Measurements from ENCODE around the gene PGA5.
"Not testable (repeated sequence)": the region's sequence is repeated elsewhere in the genome, so short reads cannot be mapped to it uniquely, and the experiment has no call there.

- not testable (repeated sequence) for TF ChIP-seq CTCF, POLR2A (IDR thresholded peaks at IDR 0.05)
These were observed 28.8 kb upstream of the PGA5 start for GRCh38 chr11:61212202-61212601.

Measured in thyroid gland (tissue), 4 donors.